Measurements from ENCODE around the gene PPWD1.

The PPWD1 gene

GRCh38 chr5:65624025-65624570, 61.0 kb downstream of the PPWD1 start, which contains the start of gene TRIM23:
Gene TRIM23, minus strand, starts transcription at chr5:65624333. Its CDS starts 59 bp downstream, at chr5:65624274.
- DNase-seq (ENCODE audit: low read depth) = peak; percentile 62

GRCh38 chr5:65624571-65625555, 61.8 kb downstream of the PPWD1 start, which contains the start of the genes SHLD3 and TRAPPC13:
Gene SHLD3, plus strand, starts transcription at chr5:65625027. Its CDS starts 4,561 bp downstream, at chr5:65629588.
Gene TRAPPC13, plus strand, starts transcription at chr5:65625027. Its CDS starts 34 bp downstream, at chr5:65625061.
- DNase-seq (ENCODE audit: low read depth) = peak; percentile 77

GRCh38 chr5:65625743-65626142, 62.6 kb downstream of the PPWD1 start:
- DNase-seq (ENCODE audit: low read depth) = no peak

GRCh38 chr5:65630981-65631380, 67.9 kb downstream of the PPWD1 start:
- no peak for DNase-seq (ENCODE audit: low read depth)

All from CMK (cell line).